HepG2 (cell line): Measurements from ENCODE around the gene RAB3A. TPM values are rescaled to one million over a fixed set of nuclear protein-coding genes. Genes with fewer than 3 reads are reported as not detected.

ENCODE experiments used
- ATF2 ChIP-seq: sonication (generic); formaldehyde crosslinking; IDR thresholded peaks from 2 replicates; pipeline ENCODE4 v1.4.0; 2020; ENCODE audit warnings: missing genetic modification reagents
- CEBPB ChIP-seq: IDR thresholded peaks from 2 replicates; pipeline ENCODE4 v1.6.1; 2011; ENCODE audit warnings: low read depth, low read length, improper control_type of control experiment, borderline replicate concordance
- CENPT ChIP-seq: sonication (generic); formaldehyde crosslinking; IDR thresholded peaks from 2 replicates; pipeline ENCODE4 v1.8.0; 2022; ENCODE audit warnings: low read depth, mild to moderate bottlenecking, moderate library complexity, missing genetic modification reagents
- CSRNP1 ChIP-seq: sonication (generic); formaldehyde crosslinking; IDR thresholded peaks from 2 replicates; pipeline ENCODE4 v1.8.1; 2023; ENCODE audit warnings: mild to moderate bottlenecking, missing genetic modification reagents
- FIP1L1 ChIP-seq: fragments of 200-400 bp; formaldehyde crosslinking; IDR thresholded peaks from 2 replicates; pipeline ENCODE4 v1.6.1; 2018; ENCODE audit warnings: low read depth, mild to moderate bottlenecking, low read length, moderate library complexity, borderline replicate concordance; ENCODE audit not compliant: insufficient read depth
- FOXP4 ChIP-seq: sonication (generic); formaldehyde crosslinking; IDR thresholded peaks from 2 replicates; pipeline ENCODE4 v1.4.0; 2020; ENCODE audit warnings: missing genetic modification reagents
- HOXA9 ChIP-seq: sonication (generic); formaldehyde crosslinking; IDR thresholded peaks from 2 replicates; pipeline ENCODE4 v1.8.1; 2022; ENCODE audit warnings: missing genetic modification reagents, mild to moderate bottlenecking, moderate library complexity, borderline replicate concordance
- KDM5A ChIP-seq: fragments of 200-600 bp; sonication (generic); IDR thresholded peaks from 2 replicates; pipeline ENCODE4 v1.7.0; 2018; ENCODE audit warnings: antibody characterized with exemption, mild to moderate bottlenecking, low read length, borderline replicate concordance
- PHF5A ChIP-seq: IDR thresholded peaks from one replicate; pipeline ENCODE4 v1.6.1; 2018; ENCODE audit warnings: low read depth, missing genetic modification reagents; ENCODE audit not compliant: unreplicated experiment
- PHF8 ChIP-seq: sonication (generic); formaldehyde crosslinking; IDR thresholded peaks from 2 replicates; pipeline ENCODE4 v1.5.0; 2020; ENCODE audit warnings: missing genetic modification reagents
- RBAK ChIP-seq: sonication (generic); formaldehyde crosslinking; IDR thresholded peaks from 2 replicates; pipeline ENCODE4 v1.5.1; 2020; ENCODE audit warnings: mild to moderate bottlenecking, missing genetic modification reagents
- TEAD2 ChIP-seq: sonication (generic); formaldehyde crosslinking; IDR thresholded peaks from 2 replicates; pipeline ENCODE4 v1.9.0; 2021; ENCODE audit warnings: missing genetic modification reagents
- ZBTB44 ChIP-seq: sonication (generic); formaldehyde crosslinking; IDR thresholded peaks from 2 replicates; pipeline ENCODE4 v1.4.0; 2020; ENCODE audit warnings: missing genetic modification reagents
- ZFP62 ChIP-seq: sonication (generic); formaldehyde crosslinking; IDR thresholded peaks from 2 replicates; pipeline ENCODE4 v1.4.0; 2020; ENCODE audit warnings: missing genetic modification reagents
- ZFP90 ChIP-seq: sonication (generic); formaldehyde crosslinking; IDR thresholded peaks from 2 replicates; pipeline ENCODE4 v1.8.0; 2022; ENCODE audit warnings: missing genetic modification reagents, mild to moderate bottlenecking, inconsistent platforms, borderline replicate concordance
- ZNF124 ChIP-seq: sonication (generic); formaldehyde crosslinking; IDR thresholded peaks from 2 replicates; pipeline ENCODE4 v1.4.0; 2020; ENCODE audit warnings: missing genetic modification reagents
- ZNF160 ChIP-seq: sonication (generic); formaldehyde crosslinking; IDR thresholded peaks from 2 replicates; pipeline ENCODE4 v1.8.0; 2022; ENCODE audit warnings: mild to moderate bottlenecking, inconsistent platforms, missing genetic modification reagents
- ZNF230 ChIP-seq: sonication (generic); formaldehyde crosslinking; IDR thresholded peaks from 2 replicates; pipeline ENCODE4 v1.4.0; 2020; ENCODE audit warnings: mild to moderate bottlenecking, missing genetic modification reagents
- ZNF263 ChIP-seq: sonication (generic); formaldehyde crosslinking; IDR thresholded peaks from 2 replicates; pipeline ENCODE4 v1.4.0; 2020; ENCODE audit warnings: missing genetic modification reagents
- ZNF343 ChIP-seq: sonication (generic); formaldehyde crosslinking; IDR thresholded peaks from 2 replicates; pipeline ENCODE4 v1.4.0; 2020; ENCODE audit warnings: mild to moderate bottlenecking, missing genetic modification reagents
- ZNF570 ChIP-seq: sonication (generic); formaldehyde crosslinking; IDR thresholded peaks from 2 replicates; pipeline ENCODE4 v1.4.0; 2020; ENCODE audit warnings: mild to moderate bottlenecking, missing genetic modification reagents, borderline replicate concordance
- ZNF75D ChIP-seq: sonication (generic); formaldehyde crosslinking; IDR thresholded peaks from 2 replicates; pipeline ENCODE4 v1.8.1; 2023; ENCODE audit warnings: missing genetic modification reagents, mild to moderate bottlenecking, borderline replicate concordance
- ZNF841 ChIP-seq: sonication (generic); formaldehyde crosslinking; IDR thresholded peaks from 2 replicates; pipeline ENCODE4 v1.8.1; 2023; ENCODE audit warnings: missing genetic modification reagents, borderline replicate concordance
- ZNF879 ChIP-seq: sonication (generic); formaldehyde crosslinking; IDR thresholded peaks from 2 replicates; pipeline ENCODE4 v1.8.1; 2023; ENCODE audit warnings: missing genetic modification reagents
- polyA plus RNA-seq, 8 experiments: library from polyadenylated mRNA; depleted of rRNA in 3 of 8; stranded (reverse) in 7 of 8; unstranded in 1 of 8; fragments of >200 nt; fragmentation: Illumina TruSeq in 4 of 8; extraction: Trizol in 4 of 8; gene quantifications; 2 replicates each; pipeline versions ENCODE4 v1.2.1 to v1.2.3, GENCODE V29; 2011 to 2016; ENCODE audit warnings: low read depth in 4 of 8, missing spikeins in 1 of 8, mixed read lengths in 1 of 8; ENCODE audit not compliant: insufficient read depth in 1 of 8
- total RNA-seq, 5 experiments: library from RNA; depleted of rRNA; stranded (reverse); fragments of >200 nt; fragmentation: Illumina TruSeq; extraction: Trizol; gene quantifications; 2 replicates each; pipeline ENCODE4 v1.2.3, GENCODE V29; 2016; ENCODE audit warnings: low read depth in 1 of 5

Gene RAB3A
- total and polyA plus RNA-seq, 2 of the 13 experiments (the other 11 are each of a cell fraction or from before 2014, with no cell fraction given) = 0.58 to 0.98 TPM

- TF ChIP-seq ZBTB44 = peak; percentile 97
- TF ChIP-seq ZFP62 (CRISPR knock-in tag) = no peak
- 0 out of 2 replicates have a peak, but pooled peaks have one; percentile 39 for TF ChIP-seq ZNF343 (CRISPR knock-in tag)
- peak; percentile 93 for TF ChIP-seq TEAD2 (CRISPR knock-in tag)
- peak; percentile 94; the same call in 1 of the 2 replicates for TF ChIP-seq ZNF879
- TF ChIP-seq PHF5A (CRISPR knock-in tag) = peak; percentile 85
- TF ChIP-seq ATF2 (CRISPR knock-in tag) = peak; percentile 74; the same call in 1 of the 2 replicates
- peak; percentile 83; the same call in 1 of the 2 replicates for TF ChIP-seq ZNF230 (CRISPR knock-in tag)
- TF ChIP-seq ZNF841 (CRISPR knock-in tag) = peak; percentile 55; the same call in 1 of the 2 replicates
- TF ChIP-seq KDM5A = no peak
- no peak for TF ChIP-seq FOXP4 (CRISPR knock-in tag)
- TF ChIP-seq ZNF263 (CRISPR knock-in tag) = 0 out of 2 replicates have a peak, but pooled peaks have one; percentile 60
- TF ChIP-seq RBAK (CRISPR knock-in tag) = no peak
- TF ChIP-seq ZNF124 (CRISPR knock-in tag) = peak; percentile 97
- TF ChIP-seq HOXA9 (CRISPR knock-in tag) = peak; percentile 92; the same call in 1 of the 2 replicates
- TF ChIP-seq ZNF570 = no peak
- TF ChIP-seq ZNF160 (CRISPR knock-in tag) = peak; percentile 67; the same call in 1 of the 2 replicates
- TF ChIP-seq ZFP90 (CRISPR knock-in tag) = peak; percentile 94
- no peak for TF ChIP-seq FIP1L1
- peak; percentile 95; the same call in 1 of the 2 replicates for TF ChIP-seq ZNF75D (CRISPR knock-in tag)
- no peak for TF ChIP-seq CEBPB
- TF ChIP-seq CENPT (CRISPR knock-in tag) = no peak
- no peak; the same call in 1 of the 2 replicates for TF ChIP-seq PHF8
- TF ChIP-seq CSRNP1 (CRISPR knock-in tag) = no peak
Observed at GRCh38 chr19:18233224-18233825, 29.5 kb upstream of the RAB3A start (continued).
